IMR-90 (cell line): ENCODE data around the gene RRP36. TPM values are rescaled to one million over a fixed set of nuclear protein-coding genes. Genes with fewer than 3 reads are reported as not detected.

Experiments
- ATAC-seq: fragments of 200-7000 bp; cut with Tn5 transposase; 2 replicates; pipeline ENCODE4 v1.9.1; 2020; ENCODE audit warnings: low read depth, mild to moderate bottlenecking, moderate library complexity
- BruUV-seq: library from RNA; stranded (reverse); fragments of 400-500 nt; replicated peaks from 2 replicates; lab custom pipeline; 2021; lab: Mats Ljungman, UMichigan
- CTCF ChIA-PET: fragments of 300-600 bp; formaldehyde crosslinking; extraction: SDS; loops from one replicate; lab custom pipeline; 2021; ENCODE audit warnings: antibody characterized with exemption; lab: Yijun Ruan, JAX
- POLR2A ChIA-PET: fragments of 300-600 bp; sonication (Branson Sonifier 250); formaldehyde crosslinking; loops from one replicate; lab custom pipeline; 2022; ENCODE audit warnings: antibody characterized with exemption; ENCODE audit not compliant: unreplicated experiment; lab: Charles Lee
- DNase-seq: peaks from one replicate; pipeline ENCODE4 v3.0.0; 2013
- H2AFZ ChIP-seq: replicated peaks from 2 replicates; pipeline ENCODE3; 2013; ENCODE audit warnings: low read length, mild to moderate bottlenecking; ENCODE audit not compliant: poor library complexity
- H2AK5ac ChIP-seq: 2 replicates; pipeline ENCODE4 v1.6.1; 2013; ENCODE audit warnings: low read depth, low read length, inconsistent platforms
- H2AK9ac ChIP-seq: replicated peaks from 2 replicates; pipeline ENCODE3; 2013; ENCODE audit warnings: mild to moderate bottlenecking, low read depth, low read length, moderate library complexity; ENCODE audit not compliant: poor library complexity
- H2BK120ac ChIP-seq: 2 replicates; pipeline ENCODE4 v1.6.1; 2013; ENCODE audit warnings: low read depth, low read length, inconsistent platforms
- H2BK15ac ChIP-seq: 3 replicates; pipeline ENCODE4 v1.6.1; 2013; ENCODE audit warnings: low read depth, low read length, inconsistent platforms
- H2BK20ac ChIP-seq: 2 replicates; pipeline ENCODE4 v1.6.1; 2013; ENCODE audit warnings: low read depth, mild to moderate bottlenecking, inconsistent platforms, low read length, moderate library complexity
- H2BK5ac ChIP-seq: 2 replicates; pipeline ENCODE4 v1.6.1; 2013; ENCODE audit warnings: mild to moderate bottlenecking, low read depth, low read length, inconsistent platforms; ENCODE audit not compliant: poor library complexity, severe bottlenecking
- H3K14ac ChIP-seq: replicated peaks from 2 replicates; pipeline ENCODE4 v1.6.1; 2013; ENCODE audit warnings: low read depth, low read length, inconsistent platforms
- H3K18ac ChIP-seq: 2 replicates; pipeline ENCODE4 v1.6.1; 2013; ENCODE audit warnings: low read depth, low read length, control low read depth
- H3K23ac ChIP-seq: 2 replicates; pipeline ENCODE4 v1.6.1; 2013; ENCODE audit warnings: low read depth, low read length, inconsistent platforms
- H3K27ac ChIP-seq: 2 replicates; pipeline ENCODE4 v1.5.1; 2013; ENCODE audit warnings: mild to moderate bottlenecking, control low read depth, low read length; ENCODE audit not compliant: insufficient read depth
- H3K27me3 ChIP-seq: 2 replicates; pipeline ENCODE4 v1.6.1; 2013; ENCODE audit warnings: low read length; ENCODE audit not compliant: control insufficient read depth, insufficient read depth
- H3K36me3 ChIP-seq: 2 replicates; pipeline ENCODE4 v1.6.1; 2013; ENCODE audit warnings: low read length, mixed read lengths; ENCODE audit not compliant: control insufficient read depth, insufficient read depth
- H3K4ac ChIP-seq: 2 replicates; pipeline ENCODE4 v1.6.1; 2013; ENCODE audit warnings: low read depth, low read length, inconsistent platforms
- H3K4me1 ChIP-seq: 2 replicates; pipeline ENCODE4 v1.6.1; 2013; ENCODE audit warnings: low read length, mixed read lengths; ENCODE audit not compliant: control insufficient read depth, insufficient read depth
- H3K4me2 ChIP-seq: 2 replicates; pipeline ENCODE4 v1.6.1; 2013; ENCODE audit warnings: low read depth, mild to moderate bottlenecking, control low read depth, low read length, moderate library complexity
- H3K4me3 ChIP-seq: 2 replicates; pipeline ENCODE4 v1.5.1; 2013; ENCODE audit warnings: low read depth, mild to moderate bottlenecking, control low read depth, low read length, moderate library complexity; ENCODE audit not compliant: insufficient read depth
- H3K56ac ChIP-seq: 2 replicates; pipeline ENCODE4 v1.6.1; 2013; ENCODE audit warnings: low read length, inconsistent platforms; ENCODE audit not compliant: insufficient read depth; ENCODE audit errors: extremely low read depth
- H3K79me1 ChIP-seq, 2 experiments: 2 replicates each; pipeline ENCODE4 v1.6.1; 2013; ENCODE audit warnings: low read length in 2 of 2, inconsistent platforms in 1 of 2, low read depth in 1 of 2
- H3K9ac ChIP-seq: 2 replicates; pipeline ENCODE4 v1.6.1; 2013; ENCODE audit warnings: low read depth, low read length, control low read depth
- H3K9me1 ChIP-seq: 2 replicates; pipeline ENCODE4 v1.6.1; 2013; ENCODE audit warnings: low read length, inconsistent platforms; ENCODE audit not compliant: insufficient read depth
- H3K9me3 ChIP-seq: 2 replicates; pipeline ENCODE4 v1.6.1; 2013; ENCODE audit warnings: low read length; ENCODE audit not compliant: control insufficient read depth, insufficient read depth
- H4K20me1 ChIP-seq: 2 replicates; pipeline ENCODE4 v1.6.1; 2013; ENCODE audit warnings: low read length, inconsistent platforms; ENCODE audit not compliant: insufficient read depth
- H4K5ac ChIP-seq: 2 replicates; pipeline ENCODE4 v1.6.1; 2013; ENCODE audit warnings: mild to moderate bottlenecking, low read depth, low read length, control low read depth
- H4K8ac ChIP-seq, 2 experiments: 2 replicates each; pipeline ENCODE4 v1.6.1; 2013; ENCODE audit warnings: low read depth in 2 of 2, low read length in 2 of 2, control low read depth in 1 of 2, inconsistent platforms in 1 of 2
- H4K91ac ChIP-seq: 2 replicates; pipeline ENCODE4 v1.6.1; 2013; ENCODE audit warnings: low read depth, low read length, inconsistent platforms; ENCODE audit not compliant: insufficient read depth
- POLR2A ChIP-seq: IDR thresholded peaks from 2 replicates; pipeline ENCODE4 v1.6.1; 2012; ENCODE audit warnings: mild to moderate bottlenecking, low read depth, low read length
- WGBS, 2 experiments: methylation state at CpG; one replicate each; pipeline versions ENCODE4 v1.1.5 to v1.1.7; 2013; ENCODE audit warnings: missing lambda C conversion rate in 2 of 2; ENCODE audit not compliant: insufficient read length in 1 of 2; ENCODE audit errors: extremely low coverage in 2 of 2; 5-methylcytosine and 5-hydroxymethylcytosine counted together
- dilution Hi-C: fragments of 300-500 bp; cut with HindIII; formaldehyde crosslinking; loops from one replicate; pipeline ENCODE4 v1.14.3; 2018; ENCODE audit warnings: low sequenced_read_pairs; ENCODE audit not compliant: unreplicated experiment
- in situ Hi-C: fragments of 300-500 bp; cut with MboI; formaldehyde crosslinking; loops from 3 replicates; pipeline ENCODE4 v1.14.3; 2019; ENCODE audit warnings: low sequenced_read_pairs, inconsistent platforms, mixed read lengths
- intact Hi-C: fragments of 100-400 bp; cut with micrococcal nuclease; formaldehyde crosslinking; loops from 2 replicates; pipeline ENCODE4 v1.10.0; 2022
- polyA plus RNA-seq, 3 experiments: library from polyadenylated mRNA; depleted of rRNA; stranded (reverse); fragments of >200 nt; gene quantifications; 2 replicates each; pipeline ENCODE4 v1.2.3, GENCODE V29; 2012; ENCODE audit warnings: low replicate concordance in 1 of 3
- total RNA-seq: library from RNA; depleted of rRNA; stranded (reverse); fragments of >200 nt; gene quantifications from 2 replicates; pipeline ENCODE4 v1.2.3, GENCODE V29; 2012

The RRP36 gene
- total and polyA plus RNA-seq, 2 of the 4 experiments (the other 2 are of a cell fraction): 54.3 to 106 TPM

- POLR2A ChIA-PET: no interaction called here
- H2BK5ac ChIP-seq: no peak overlapping the region
- no peak overlapping the region for H3K9ac ChIP-seq
- H3K4me2 ChIP-seq: no peak overlapping the region
- dilution Hi-C loops: no loop called here
- no peak overlapping the region for H2BK20ac ChIP-seq
- ATAC-seq (no peak), DNase-seq (no peak)
- H3K36me3 ChIP-seq: peaks cover 67% of the 10 kb centered on the region
- H3K27ac ChIP-seq: no peak overlapping the region
- 0 out of 2 replicates have a peak, but pooled peaks cover 3% of the 10 kb centered on the region for H4K20me1 ChIP-seq
- WGBS, 2 experiments: 96% methylated on average over 9 of the region's 9 CpGs; no CpG with 5 or more reads in 1 of the 2 experiments
- no peak for TF ChIP-seq POLR2A
- no peak overlapping the region for H3K14ac ChIP-seq
- H3K9me3 ChIP-seq: no peaks in the 10 kb centered on the region
- H2AK5ac ChIP-seq: no peak overlapping the region
- no peak overlapping the region for H3K4me3 ChIP-seq
- no peak overlapping the region for H2BK15ac ChIP-seq
- no peaks in the 10 kb centered on the region for H3K4me1 ChIP-seq
- no peak overlapping the region for H2AFZ ChIP-seq
- CTCF ChIA-PET: no interaction called here
- H4K5ac ChIP-seq: no peak overlapping the region
- no peak overlapping the region for H3K56ac ChIP-seq
- no peak overlapping the region for H4K8ac ChIP-seq
- intact Hi-C loops: no loop called here
- no TSS peak for BruUV-seq
- no peak overlapping the region for H3K23ac ChIP-seq
- no peaks in the 10 kb centered on the region for H3K9me1 ChIP-seq
- no peaks in the 10 kb centered on the region for H3K27me3 ChIP-seq
- no peak overlapping the region for H3K18ac ChIP-seq
- H3K79me1 ChIP-seq: peaks cover 7 to 9% of the 10 kb centered on the region in 2 experiments; a peak in 2 of 4 replicates
- no peak overlapping the region for H3K4ac ChIP-seq
- H4K91ac ChIP-seq: no peak overlapping the region
- in situ Hi-C loops: no loop called here
- no peak overlapping the region for H2BK120ac ChIP-seq
- no peak overlapping the region for H2AK9ac ChIP-seq
These were observed 17.3 kb downstream of the RRP36 start for GRCh38 chr6:43038727-43039126.
